ENCODE measurements around the gene MVK. TPM values are rescaled to one million over a fixed set of nuclear protein-coding genes. Genes with fewer than 3 reads are reported as not detected.

MVK gene
- total RNA-seq, 3 donors from 2014 or later, result 18.9 to 30.0 (median 29.8) TPM

DNA sequence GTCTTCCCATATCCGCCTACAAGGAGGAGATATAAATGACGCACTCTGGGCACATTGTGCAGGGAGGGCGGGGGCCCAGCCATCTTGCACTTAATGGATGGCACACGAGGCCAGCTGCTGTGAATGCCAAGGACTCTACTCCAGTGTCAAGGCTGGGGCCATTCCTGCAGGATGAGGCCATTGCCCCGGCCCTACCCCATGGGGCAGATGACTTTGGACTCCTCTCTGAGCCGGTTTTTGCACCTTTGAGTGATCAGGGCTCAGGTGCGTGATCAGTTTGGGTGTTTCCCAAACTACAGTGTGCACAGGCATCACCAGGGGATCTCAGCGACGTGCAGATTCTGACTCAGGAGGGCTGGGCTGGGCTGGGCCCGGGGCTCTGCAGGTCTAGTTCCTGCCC is 16.4 kb upstream of the MVK start:
- no peak for TF ChIP-seq CTCF (IDR thresholded peaks at IDR 0.05)
- Histone ChIP-seq H3K36me3 (ENCODE audit: low read depth) (no peaks in the 10 kb centered on the region), H3K4me3 (no peak overlapping the region), H3K4me1 (ENCODE audit: low read depth) (peaks cover 8% of the 10 kb centered on the region), H3K9me3 (no peaks in the 10 kb centered on the region)
- ATAC-seq (no peak), DNase-seq (no peak)
- intact Hi-C loops (cut with DNase I, micrococcal nuclease), result no loop called here

- Histone ChIP-seq H3K4me3 (no peak overlapping the region), H3K9me3 (no peaks in the 10 kb centered on the region), H3K36me3 (ENCODE audit: low read depth) (no peaks in the 10 kb centered on the region), H3K4me1 (ENCODE audit: low read depth) (peaks cover 8% of the 10 kb centered on the region)
- ATAC-seq (no peak), DNase-seq (no peak)
- intact Hi-C loops (cut with DNase I, micrococcal nuclease), result no loop called here
- TF ChIP-seq CTCF (IDR thresholded peaks at IDR 0.05), result no peak
Measured at GRCh38 chr12:109557805-109558204, 15.8 kb upstream of the MVK start.

- no peak overlapping the region for H3K4me3 ChIP-seq
- intact Hi-C loops (cut with DNase I, micrococcal nuclease), result no loop called here
- no peak for TF ChIP-seq CTCF (IDR thresholded peaks at IDR 0.05)
- H3K9me3 ChIP-seq, result no peaks in the 10 kb centered on the region
- ATAC-seq, result peak; percentile 87
- H3K4me1 ChIP-seq (ENCODE audit: low read depth), result peaks cover 8% of the 10 kb centered on the region
- DNase-seq, result peak; percentile 66 to 71 (median 70)
- no peaks in the 10 kb centered on the region for H3K36me3 ChIP-seq (ENCODE audit: low read depth)
Measured at GRCh38 chr12:109558374-109559199, 15.0 kb upstream of the MVK start.

GRCh38 chr12:109559200-109559505 is 14.4 kb upstream of the MVK start:
- no peak for DNase-seq
- TF ChIP-seq CTCF (IDR thresholded peaks at IDR 0.05), result no peak
- intact Hi-C loops (cut with DNase I, micrococcal nuclease), result no loop called here
- ATAC-seq, result no peak
- Histone ChIP-seq H3K9me3 (no peaks in the 10 kb centered on the region), H3K4me1 (ENCODE audit: low read depth) (peaks cover 8% of the 10 kb centered on the region), H3K36me3 (ENCODE audit: low read depth) (no peaks in the 10 kb centered on the region), H3K4me3 (no peak overlapping the region)

DNA sequence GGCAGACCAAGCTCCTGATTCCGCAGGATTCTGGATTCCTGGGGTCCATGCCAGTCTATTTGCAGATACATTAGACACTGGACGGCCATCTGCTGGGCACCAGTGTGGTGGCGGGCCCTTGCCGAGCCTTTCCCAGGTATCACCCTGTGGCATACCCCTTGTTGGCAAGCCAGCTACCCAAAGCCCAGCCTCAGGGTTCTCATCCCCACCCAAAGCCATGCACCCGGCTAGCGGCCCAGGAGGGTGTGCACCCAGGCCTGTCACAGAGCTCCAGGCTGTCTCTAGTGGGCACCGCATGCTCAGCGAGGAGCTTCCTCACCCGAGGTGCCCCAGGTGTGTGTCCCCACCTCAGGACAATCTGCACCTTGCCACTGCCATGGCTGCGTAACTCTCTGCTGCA is 14.0 kb upstream of the MVK start:
- ATAC-seq (no peak), DNase-seq (no peak)
- Histone ChIP-seq H3K4me3 (no peak overlapping the region), H3K4me1 (ENCODE audit: low read depth) (peaks cover 8% of the 10 kb centered on the region), H3K9me3 (no peaks in the 10 kb centered on the region), H3K36me3 (ENCODE audit: low read depth) (no peaks in the 10 kb centered on the region)
- intact Hi-C loops (cut with DNase I, micrococcal nuclease), result no loop called here
- TF ChIP-seq CTCF (IDR thresholded peaks at IDR 0.05), result no peak

Measured in mucosa of descending colon (tissue), 3 donors.